UCSD-AML1 (cell line): ENCODE measurements around the gene PCSK2.

ENCODE experiments used
- DNase-seq: peaks from one replicate; lab custom pipeline; 2025; ENCODE audit not compliant: unreplicated experiment; lab: John Stamatoyannopoulos, UW

Gene PCSK2

DNA sequence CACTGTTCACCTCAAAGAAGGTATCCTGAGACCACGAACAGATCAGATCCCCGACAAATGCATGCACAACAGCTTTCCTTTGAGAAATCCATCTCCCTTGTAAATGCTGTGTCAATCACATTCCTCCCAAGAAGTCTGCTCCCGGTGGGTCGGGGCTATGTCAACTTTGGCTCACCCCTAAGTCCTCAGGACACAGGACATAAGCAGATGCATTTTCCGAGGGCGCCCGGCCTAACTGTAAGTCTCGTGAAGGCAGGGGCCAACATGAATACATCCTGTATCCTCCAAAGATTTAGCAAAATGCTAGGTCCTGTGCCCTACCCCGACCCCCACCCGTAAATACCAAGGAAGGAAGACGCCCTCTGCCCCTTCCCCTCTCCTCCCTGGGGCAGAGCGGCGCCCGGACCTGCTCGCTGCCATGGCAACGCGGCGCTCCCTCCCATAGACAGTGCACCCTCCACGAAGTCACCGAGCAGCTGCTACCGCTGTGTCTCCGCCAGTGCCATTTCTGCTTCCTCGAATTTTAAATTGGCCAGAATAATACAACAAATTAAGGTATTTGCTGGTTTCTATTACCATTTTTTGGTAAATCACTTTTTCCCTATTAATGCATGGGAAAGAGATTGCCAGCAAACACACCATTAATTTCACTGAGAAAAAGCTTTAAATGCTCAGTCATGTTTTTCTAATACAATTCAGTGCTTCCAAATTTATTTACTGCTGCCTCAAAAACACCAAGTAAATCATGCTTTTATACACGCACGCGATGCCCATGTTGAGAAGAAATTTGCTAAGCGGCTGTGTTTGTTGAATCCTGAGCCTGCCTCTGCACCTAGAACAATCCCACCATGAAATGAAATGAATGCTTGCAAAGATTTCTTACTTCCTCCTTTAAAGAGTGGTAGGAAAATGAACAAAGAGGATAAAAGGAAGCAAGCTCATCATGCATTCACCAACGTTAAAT lies 100.6 kb downstream of the PCSK2 start:
- no peak for DNase-seq

DNA sequence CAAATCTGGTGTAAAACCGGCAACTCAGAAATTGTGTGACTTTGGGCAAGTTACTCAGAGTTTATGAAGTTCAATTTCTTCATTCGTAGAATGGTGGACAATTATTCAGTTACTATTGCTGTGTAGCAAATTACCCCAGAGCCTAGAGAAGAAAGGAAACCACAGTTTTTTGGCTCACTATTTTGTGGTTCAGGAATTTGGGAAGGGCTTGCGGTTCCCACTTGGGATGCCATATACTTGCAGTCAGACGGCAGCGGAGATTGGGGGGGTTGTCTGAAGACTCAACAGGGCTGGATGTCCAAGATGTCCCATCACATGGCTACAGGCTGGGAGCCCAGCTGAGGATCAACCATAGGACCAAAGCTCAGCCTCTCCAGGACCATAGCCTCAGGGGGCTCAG lies 108.1 kb downstream of the PCSK2 start:
- DNase-seq, result no peak

DNA sequence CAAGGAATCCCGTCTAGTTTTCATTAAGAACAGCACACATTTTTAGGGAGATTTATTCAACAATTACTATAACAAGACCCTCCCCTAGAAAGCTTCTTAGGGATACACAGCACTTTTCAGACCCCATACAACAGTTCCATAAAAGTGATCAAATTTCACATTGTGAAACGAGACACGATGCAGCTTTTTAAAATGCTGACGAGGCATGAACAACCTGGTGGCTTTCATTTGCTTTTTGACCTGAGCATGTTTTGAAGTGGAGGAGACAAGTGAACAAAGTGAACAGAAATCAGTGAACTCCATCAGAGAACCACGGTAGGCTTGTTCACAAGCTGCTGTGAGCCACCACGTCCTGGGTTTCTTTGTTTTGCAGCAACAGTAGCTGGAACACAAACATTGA lies 112.2 kb downstream of the PCSK2 start:
- DNase-seq, result no peak

DNA sequence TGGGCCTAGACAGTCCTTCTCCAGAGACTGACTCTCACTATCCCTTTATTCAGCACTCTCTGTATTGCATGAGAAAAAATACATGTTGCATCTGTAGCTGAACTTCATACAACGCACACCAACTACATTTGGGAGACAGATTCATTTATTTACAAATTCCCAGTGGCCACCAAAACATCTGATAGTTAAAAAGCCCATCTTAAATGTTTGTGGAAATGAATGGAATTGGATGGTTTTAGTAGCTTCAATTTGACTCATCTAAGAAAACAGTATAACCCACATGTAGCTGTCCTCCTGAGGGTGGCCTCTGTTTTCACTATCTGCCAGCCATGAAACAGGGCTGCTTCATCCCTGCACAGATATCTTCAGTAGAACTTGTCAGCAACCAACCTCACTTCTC lies 116.3 kb downstream of the PCSK2 start:
- DNase-seq, result no peak

DNA sequence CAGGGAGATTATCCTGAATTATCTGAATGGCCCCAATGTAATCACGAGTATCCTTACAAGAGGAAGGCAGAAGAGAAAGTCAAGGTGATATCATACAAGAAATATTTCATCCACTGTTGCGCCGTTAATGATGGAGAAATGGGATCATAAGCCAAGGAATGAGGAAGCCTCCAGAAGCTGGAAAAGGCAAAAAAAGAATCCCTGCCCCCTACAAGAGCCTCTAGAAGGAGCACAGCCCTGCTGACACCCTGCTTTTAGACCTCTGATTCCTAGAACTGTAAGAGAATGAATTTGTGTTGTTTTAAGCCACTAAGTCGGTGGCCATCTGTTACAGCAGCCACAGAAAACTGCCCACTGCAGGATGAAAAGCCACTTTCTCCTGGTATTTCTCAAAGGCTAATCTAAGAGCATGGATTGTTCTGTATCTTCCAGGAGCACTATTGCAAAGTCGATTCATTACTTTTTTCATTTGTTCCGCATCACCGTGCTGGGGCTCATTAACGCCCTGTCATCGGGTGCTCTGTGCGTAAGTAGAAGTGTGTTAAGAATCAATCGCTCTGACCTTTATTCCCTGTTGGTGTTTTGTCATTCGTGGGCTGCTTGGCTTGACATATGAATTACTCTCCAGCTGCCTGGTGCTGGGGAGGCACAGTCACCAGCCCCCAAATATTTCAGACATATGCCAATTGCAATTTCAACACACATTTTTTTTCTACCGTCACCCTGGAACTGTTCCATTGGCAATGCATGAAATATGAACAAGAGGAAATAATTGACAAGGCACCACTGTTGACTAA lies 117.0 kb downstream of the PCSK2 start:
- DNase-seq, result no peak

DNA sequence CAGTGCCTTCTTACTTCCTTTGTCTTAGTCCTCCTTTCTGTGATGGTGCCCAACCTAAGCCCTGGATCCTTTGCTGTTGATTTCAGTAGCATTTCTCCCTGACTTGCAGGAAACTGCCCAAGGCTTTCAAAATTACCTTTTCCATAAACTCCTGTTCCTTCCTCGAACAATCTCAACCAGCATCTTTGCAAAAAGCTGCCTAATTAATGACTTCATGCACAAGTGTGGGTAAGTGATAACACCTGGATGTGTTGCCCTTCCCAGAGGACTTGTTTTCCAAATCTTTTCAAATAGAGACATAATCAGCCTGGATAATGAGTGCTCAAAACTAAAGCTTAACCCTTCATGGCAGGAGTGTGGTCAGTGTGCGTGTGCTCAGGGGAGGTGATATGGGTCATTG lies 118.0 kb downstream of the PCSK2 start:
- DNase-seq, result no peak

DNA sequence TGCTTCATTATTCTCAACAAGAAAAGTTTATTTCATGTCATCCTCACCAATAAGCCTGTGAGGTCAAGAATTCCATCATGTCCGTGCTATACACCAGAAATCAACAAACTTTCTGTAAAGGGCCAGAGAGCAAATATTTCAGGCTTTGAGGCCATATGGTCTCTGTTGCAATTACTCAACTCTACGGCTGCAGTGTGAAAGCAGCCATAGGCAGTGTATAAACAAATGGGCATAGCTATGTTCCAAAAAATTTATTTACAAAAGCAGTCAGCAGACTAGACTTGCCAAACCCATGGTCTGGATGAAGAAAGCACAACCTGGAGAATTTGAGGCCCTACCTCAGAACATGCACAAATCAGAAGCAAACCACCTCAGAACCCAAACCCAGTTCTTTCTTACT lies 118.5 kb downstream of the PCSK2 start:
- no peak for DNase-seq

DNA sequence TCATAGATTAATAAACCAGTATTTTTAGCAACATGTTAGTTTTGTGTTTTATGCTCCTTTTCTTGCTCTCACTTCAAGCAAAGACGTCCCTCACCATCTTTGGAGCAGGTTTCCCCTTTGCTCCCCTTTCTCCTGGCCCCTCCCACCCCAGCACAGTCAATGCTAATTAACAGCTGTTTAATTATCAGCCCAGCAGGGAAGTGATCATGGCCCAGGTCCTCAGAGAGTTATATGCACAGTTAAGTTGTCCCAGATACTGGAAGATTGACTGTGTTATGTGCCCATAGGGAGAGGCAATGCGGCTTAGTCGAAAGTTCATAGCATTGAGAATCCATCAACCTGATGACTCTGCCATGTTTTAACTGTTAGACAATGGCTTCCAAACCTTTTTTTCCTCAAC lies 123.5 kb downstream of the PCSK2 start:
- DNase-seq, result no peak

DNA sequence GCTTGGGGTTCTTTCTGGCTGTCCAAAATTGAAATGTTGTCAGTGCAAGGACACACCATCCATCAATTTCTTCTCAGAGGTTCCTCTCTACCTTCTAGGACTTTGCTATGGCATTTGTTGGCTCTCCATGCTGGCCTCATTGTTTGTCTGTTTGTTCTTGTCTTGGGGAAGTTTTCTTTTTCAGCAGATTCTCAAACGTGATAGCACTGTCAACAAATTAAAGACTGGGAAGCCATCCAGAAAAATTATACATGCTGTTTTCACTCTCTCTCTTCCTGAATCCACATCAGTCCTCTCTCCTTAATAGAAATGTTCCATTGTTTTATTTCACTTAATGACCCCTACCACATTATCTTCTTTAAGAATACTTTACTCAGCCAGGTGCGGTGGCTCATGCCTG lies 130.4 kb downstream of the PCSK2 start:
- DNase-seq, result no peak

DNA sequence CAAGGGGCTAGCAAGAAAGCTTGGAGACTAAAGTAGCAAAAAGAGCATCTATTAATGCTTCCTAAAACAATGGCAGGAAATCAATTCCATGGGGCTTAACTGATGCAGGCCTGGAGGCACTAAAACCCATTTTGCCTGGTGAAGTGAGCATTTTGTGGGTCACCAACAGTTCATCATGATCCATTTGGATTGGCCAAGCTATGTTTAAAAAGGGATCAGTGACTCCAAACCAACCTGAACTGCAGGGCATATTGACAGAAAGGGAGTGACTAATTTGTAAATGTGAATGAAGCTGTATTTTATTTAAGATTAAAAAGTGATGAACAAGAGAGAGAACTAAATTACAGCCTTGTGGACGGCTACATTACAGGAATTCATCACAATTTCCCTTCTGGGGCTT lies 132.0 kb downstream of the PCSK2 start:
- no peak for DNase-seq

DNA sequence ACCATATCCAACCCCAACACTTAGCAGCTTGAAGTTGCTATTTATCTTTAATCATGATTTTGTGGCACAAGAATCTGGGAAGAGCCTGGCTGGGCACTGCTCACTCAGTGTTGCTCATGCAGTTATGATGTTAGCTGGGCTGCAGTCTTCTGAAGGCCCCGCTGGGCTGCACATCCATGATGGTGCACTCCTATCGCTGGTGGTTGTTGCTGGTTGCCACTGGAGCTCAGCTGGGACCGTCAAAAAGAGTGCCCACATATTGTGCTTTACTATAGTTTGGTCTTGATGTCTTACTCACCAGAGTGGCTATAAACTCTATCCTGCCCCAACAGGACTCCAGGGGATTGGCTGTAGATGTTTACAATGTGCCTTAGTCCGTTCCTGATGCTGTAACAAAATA lies 137.8 kb downstream of the PCSK2 start:
- no peak for DNase-seq

DNA sequence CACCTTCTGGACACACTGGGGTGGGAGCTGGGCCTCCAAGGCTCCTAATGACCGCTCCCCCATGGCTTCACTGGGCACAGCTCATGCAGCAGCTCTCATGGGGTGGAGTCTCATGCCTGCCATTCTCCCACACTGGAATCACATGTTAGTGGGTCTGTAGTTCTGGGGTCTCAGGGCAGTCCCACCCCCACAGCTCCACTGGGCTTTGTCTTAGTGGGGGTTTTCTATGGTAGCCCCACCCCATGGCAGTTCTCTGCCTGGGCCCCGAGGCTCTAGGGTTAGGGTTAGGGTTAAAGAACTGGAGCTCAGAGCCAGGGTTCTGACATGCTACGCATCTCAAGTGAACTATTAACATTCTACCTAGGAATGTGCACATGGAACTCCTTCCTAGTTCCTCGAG lies 139.0 kb downstream of the PCSK2 start:
- DNase-seq, result no peak

DNA sequence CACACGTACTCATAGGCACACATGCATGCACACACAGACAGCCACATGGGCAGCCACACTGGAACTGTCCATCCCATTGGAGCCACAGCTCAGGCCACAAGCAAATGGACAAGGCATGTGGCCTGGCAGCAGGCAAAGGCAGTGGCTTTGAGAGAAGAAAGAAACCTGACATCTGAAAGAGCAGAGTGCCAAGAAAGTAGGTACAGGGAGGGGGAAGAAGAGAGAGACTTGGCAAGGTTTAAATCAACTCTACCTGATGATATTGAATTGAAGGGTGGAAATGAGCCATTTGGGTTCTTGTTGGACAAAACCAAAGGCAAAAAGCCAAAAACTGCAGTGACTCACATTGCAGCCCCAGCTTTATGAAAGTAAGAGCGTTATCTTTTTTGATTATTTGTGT lies 142.7 kb downstream of the PCSK2 start:
- DNase-seq, result no peak

DNA sequence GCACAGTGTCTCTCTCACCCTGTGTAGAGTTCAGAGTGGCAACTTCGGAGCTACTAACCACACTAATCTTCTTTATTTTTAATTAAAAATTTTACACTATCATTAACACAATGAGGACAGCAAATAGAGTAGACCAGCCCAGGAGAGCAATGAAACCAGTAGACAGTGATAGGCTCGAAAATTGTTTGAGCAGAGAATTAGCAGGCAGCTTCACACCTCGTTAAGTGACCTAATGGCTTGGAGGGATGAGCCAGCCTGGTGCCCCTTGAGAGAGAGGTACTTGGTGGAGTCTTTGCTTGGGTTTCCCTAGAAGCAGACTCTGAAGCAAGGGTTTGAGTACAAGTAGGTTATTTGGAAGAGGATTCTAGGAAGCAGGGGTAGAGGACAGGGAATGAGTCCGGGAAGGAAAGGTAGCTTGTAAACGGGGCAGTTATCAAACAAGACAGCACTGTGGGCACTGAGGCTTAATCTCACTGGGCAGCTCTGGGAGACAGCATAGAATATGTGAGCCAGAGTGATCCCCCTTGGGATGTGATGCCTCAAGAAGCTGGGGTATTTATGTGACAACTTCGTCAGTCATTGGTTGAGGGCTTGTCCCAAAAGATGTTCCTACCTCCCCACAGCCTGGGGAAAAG lies 146.1 kb downstream of the PCSK2 start:
- no peak for DNase-seq

DNA sequence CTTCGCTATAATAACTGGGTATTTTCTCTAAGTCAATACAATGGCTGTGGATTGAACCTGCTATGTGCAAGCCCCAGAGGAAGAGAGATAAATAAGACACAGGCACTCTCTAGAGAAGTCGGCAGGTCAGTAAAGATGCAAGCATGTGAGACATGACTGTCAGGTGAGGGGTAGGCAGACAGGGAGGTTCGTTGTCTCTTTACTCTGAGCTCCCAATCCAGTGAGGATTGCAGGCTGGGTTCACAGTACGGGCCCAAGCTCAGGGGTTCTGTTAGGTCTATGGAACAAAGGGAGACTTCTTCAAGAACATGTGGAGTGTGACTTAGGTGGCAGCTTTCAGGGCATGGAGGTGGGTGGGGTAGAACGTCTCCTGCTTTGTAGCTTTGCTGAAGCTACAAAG lies 147.2 kb downstream of the PCSK2 start:
- DNase-seq, result no peak

DNA sequence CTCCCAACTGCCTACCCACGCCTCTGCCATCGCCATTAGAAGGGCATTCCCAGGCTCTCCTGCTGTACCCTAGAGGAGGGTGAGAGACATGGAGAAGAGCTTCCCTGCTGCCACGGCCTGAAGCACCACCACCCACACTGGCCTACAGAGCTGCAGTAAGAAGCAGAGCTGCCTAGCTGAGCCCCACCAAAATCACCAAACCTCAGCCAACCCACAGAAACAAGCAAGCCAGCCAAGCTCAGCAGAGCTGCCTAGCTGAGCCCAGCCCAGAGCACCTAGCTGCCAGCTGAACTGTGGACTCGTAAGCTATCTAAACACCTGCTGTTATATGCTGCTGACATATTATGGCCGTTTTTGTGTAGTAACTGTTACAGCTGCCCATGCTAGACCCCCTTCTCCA lies 149.2 kb downstream of the PCSK2 start:
- no peak for DNase-seq

DNA sequence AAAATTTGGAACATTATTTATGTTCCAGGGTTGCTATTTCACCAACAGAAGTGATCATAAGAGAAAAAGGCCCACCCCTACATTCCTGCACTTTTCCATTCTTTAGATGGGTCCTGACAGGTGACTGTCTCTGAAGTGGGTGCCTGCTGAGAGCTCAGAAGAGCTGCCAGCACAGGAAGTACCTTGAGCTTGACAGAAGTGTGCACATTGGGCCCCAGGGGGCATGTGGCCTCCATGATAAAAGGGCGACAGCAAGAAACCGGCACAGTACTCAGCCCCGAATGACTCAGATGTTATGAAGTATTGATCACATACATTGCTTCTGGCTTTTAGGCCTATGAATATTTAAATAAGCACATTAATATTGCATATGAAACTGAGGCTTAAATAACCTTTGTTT lies 150.4 kb downstream of the PCSK2 start:
- no peak for DNase-seq

DNA sequence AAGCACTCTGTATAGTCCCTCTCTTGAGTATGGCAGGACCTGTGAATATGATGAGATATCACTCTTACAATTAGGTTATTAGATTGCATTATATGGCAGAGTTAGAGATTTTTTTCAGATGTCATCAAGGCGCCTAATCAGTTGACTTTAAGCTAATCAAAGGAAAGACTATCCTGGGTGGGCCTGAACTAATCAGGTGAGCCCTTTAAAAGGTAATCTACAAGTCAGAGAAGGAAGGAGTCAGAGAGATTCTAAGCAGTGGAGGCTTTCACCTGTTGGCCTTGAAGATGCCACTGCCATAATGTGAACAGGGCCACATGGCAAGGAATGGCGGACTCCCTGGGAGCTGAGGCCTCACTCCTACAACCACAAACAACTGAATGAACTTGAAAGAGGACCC lies 152.8 kb downstream of the PCSK2 start:
- DNase-seq, result no peak

DNA sequence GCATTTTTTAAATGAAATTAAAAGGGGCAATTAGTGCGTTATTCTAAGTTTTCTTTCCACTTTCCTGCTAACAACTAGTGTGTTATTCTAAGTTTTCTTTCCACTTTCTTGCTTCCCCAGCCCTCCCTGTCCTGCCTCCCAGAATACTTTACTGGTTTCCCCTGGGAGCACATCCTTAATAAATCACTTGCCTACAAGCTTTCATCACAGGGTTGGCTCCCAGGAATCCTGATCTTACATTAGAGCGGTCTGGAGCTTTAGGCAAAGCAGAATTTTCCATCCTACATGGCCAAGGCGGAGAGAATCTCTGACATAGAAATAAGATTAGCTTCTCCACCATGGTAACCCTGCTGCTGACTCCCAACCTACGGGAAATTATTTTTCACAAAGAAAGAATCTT lies 154.0 kb downstream of the PCSK2 start:
- no peak for DNase-seq

DNA sequence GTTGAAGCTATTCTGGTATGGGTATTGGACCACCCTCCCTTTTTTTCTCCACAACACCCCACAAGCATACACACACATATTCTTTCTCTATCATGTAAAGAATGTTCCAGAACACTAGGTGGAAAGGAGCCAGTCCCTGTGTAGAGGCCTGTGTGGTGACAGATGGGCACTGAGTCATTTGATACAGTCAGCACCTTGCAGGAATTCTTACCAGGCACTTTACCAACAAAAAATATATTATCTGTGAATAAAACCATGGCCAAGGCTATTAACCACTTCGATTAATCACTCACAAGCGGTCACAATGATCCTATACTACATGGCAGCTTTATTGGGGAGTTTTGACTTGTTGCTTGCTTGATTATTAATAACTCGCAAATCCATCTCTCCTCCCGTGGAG lies 154.9 kb downstream of the PCSK2 start:
- no peak for DNase-seq

DNA sequence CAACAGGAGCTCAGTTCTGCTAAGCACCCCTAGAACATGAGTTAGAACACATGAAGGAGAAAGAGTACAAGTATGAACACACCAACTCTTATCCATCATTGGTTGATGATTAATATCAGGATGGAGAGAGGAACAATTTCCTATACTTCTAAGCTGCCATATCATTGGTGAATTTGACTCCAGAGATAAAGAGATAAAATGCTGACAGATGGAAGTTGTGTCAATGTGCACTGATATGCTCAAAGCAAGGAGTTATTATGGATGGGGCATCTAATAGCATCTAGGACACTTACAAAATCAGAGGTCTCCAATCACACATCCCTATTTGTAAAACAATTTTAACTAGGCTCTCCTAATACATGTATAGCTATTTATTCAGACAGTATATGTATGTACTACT lies 159.0 kb downstream of the PCSK2 start:
- no peak for DNase-seq

DNA sequence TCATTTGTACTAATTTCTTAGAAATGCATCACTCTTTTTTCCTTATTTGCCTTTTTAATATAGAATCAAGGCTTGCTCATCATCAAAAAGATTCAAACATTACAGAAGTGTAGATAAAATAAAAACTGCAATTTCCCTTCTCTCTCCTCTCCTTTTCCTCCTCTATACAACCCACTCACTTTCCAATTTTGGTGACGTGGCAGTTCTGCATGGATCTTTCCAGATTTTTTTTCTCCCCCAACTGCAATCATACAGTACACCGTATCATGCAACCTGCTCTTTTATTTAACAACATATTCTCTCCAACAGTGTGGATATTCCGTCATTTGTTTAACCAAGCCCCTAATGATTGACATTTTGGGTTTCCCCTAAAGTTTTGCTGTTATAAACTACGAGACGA lies 163.8 kb downstream of the PCSK2 start:
- no peak for DNase-seq
